Neuronal stem cell (in vitro differentiated cells): ENCODE measurements around the gene PTPN12.

Experiments
- DNase-seq: peaks from one replicate; pipeline ENCODE4 v3.0.0-alpha.2; 2013; ENCODE audit warnings: low spot score
- H2AFZ ChIP-seq: one replicate; pipeline ENCODE4 v1.6.1; 2013; ENCODE audit warnings: mild to moderate bottlenecking, low read length, inconsistent platforms
- H2AK5ac ChIP-seq: 2 replicates; pipeline ENCODE4 v1.6.1; 2013; ENCODE audit warnings: low read depth, mild to moderate bottlenecking, inconsistent platforms, low read length, moderate library complexity, mixed read lengths
- H2BK120ac ChIP-seq: 2 replicates; pipeline ENCODE4 v1.6.1; 2013; ENCODE audit warnings: low read depth, mild to moderate bottlenecking, inconsistent platforms, low read length, moderate library complexity, mixed read lengths
- H2BK12ac ChIP-seq: one replicate; pipeline ENCODE4 v1.6.1; 2013; ENCODE audit warnings: low read length, inconsistent platforms
- H2BK15ac ChIP-seq: 2 replicates; pipeline ENCODE4 v1.6.1; 2013; ENCODE audit warnings: mild to moderate bottlenecking, low read length, inconsistent platforms, mixed read lengths
- H2BK5ac ChIP-seq: one replicate; pipeline ENCODE4 v1.6.1; 2013; ENCODE audit warnings: inconsistent platforms, mild to moderate bottlenecking, low read length, moderate library complexity
- H3K14ac ChIP-seq: one replicate; pipeline ENCODE4 v1.6.1; 2013; ENCODE audit warnings: low read length, inconsistent platforms
- H3K18ac ChIP-seq: 2 replicates; pipeline ENCODE4 v1.6.1; 2013; ENCODE audit warnings: low read length, inconsistent platforms
- H3K23ac ChIP-seq: 2 replicates; pipeline ENCODE4 v1.6.1; 2013; ENCODE audit warnings: low read depth, mild to moderate bottlenecking, mixed read lengths, low read length, inconsistent platforms; ENCODE audit not compliant: poor library complexity
- H3K27ac ChIP-seq: replicated peaks from 3 replicates; pipeline ENCODE4 v1.5.1; 2013; ENCODE audit warnings: low read length, inconsistent platforms
- H3K27me3 ChIP-seq, 3 experiments: 2 replicates each; pipeline ENCODE4 v1.6.1; 2013; ENCODE audit warnings: low read length in 3 of 3, mild to moderate bottlenecking in 2 of 3, inconsistent platforms in 1 of 3, low read depth in 1 of 3, mixed read lengths in 1 of 3, moderate library complexity in 1 of 3; ENCODE audit not compliant: control insufficient read depth in 3 of 3, insufficient read depth in 3 of 3
- H3K36me3 ChIP-seq, 2 donors: replicated peaks in 1 of 2; 2 replicates each; pipeline ENCODE4 v1.6.1; 2013; ENCODE audit warnings: low read length in 2 of 2; ENCODE audit not compliant: control insufficient read depth in 2 of 2, insufficient read depth in 2 of 2
- H3K4ac ChIP-seq: 2 replicates; pipeline ENCODE4 v1.6.1; 2013; ENCODE audit warnings: inconsistent platforms, mild to moderate bottlenecking, low read length, moderate library complexity
- H3K4me1 ChIP-seq, 2 donors: 1 replicate in 1 of 2; 2 replicates in 1 of 2; pipeline ENCODE4 v1.6.1; 2013; ENCODE audit warnings: low read length in 2 of 2, low read depth in 1 of 2; ENCODE audit not compliant: control insufficient read depth in 2 of 2, insufficient read depth in 1 of 2
- H3K4me2 ChIP-seq: one replicate; pipeline ENCODE4 v1.6.1; 2013; ENCODE audit warnings: mild to moderate bottlenecking, low read length, inconsistent platforms; ENCODE audit not compliant: insufficient read depth, poor library complexity, severe bottlenecking
- H3K4me3 ChIP-seq, 2 donors: 2 replicates each; pipeline ENCODE4 v1.5.1; 2013; ENCODE audit warnings: low read length in 2 of 2, mild to moderate bottlenecking in 2 of 2, inconsistent platforms in 1 of 2, moderate library complexity in 1 of 2
- H3K79me1 ChIP-seq: one replicate; pipeline ENCODE4 v1.6.1; 2013; ENCODE audit warnings: low read depth, mild to moderate bottlenecking, inconsistent platforms, low read length, moderate library complexity
- H3K9ac ChIP-seq: one replicate; pipeline ENCODE4 v1.6.1; 2013; ENCODE audit warnings: mild to moderate bottlenecking, low read depth, low read length, inconsistent platforms; ENCODE audit not compliant: poor library complexity
- H3K9me3 ChIP-seq, 2 donors: replicated peaks in 1 of 2; 2 replicates each; pipeline versions ENCODE3 to v1.6.1; 2013; ENCODE audit warnings: low read length in 2 of 2, mild to moderate bottlenecking in 2 of 2, inconsistent platforms in 1 of 2, low read depth in 1 of 2, mixed read lengths in 1 of 2, moderate library complexity in 1 of 2; ENCODE audit not compliant: control insufficient read depth in 2 of 2, insufficient read depth in 1 of 2
- H4K8ac ChIP-seq: one replicate; pipeline ENCODE4 v1.6.1; 2013; ENCODE audit warnings: low read depth, mild to moderate bottlenecking, inconsistent platforms, low read length, moderate library complexity
- H4K91ac ChIP-seq: one replicate; pipeline ENCODE4 v1.6.1; 2013; ENCODE audit warnings: low read length, low read depth, mild to moderate bottlenecking, inconsistent platforms; ENCODE audit not compliant: poor library complexity
- WGBS, 2 donors: extraction: QIAGEN DNeasy Blood & Tissue Kit; methylation state at CpG; one replicate each; pipeline ENCODE4 v1.1.7; 2013; ENCODE audit warnings: missing lambda C conversion rate in 2 of 2, mixed read lengths in 1 of 2; ENCODE audit not compliant: insufficient read length in 2 of 2, insufficient replicate concordance in 1 of 2; ENCODE audit errors: extremely low coverage in 2 of 2; 5-methylcytosine and 5-hydroxymethylcytosine counted together

PTPN12 gene

DNA sequence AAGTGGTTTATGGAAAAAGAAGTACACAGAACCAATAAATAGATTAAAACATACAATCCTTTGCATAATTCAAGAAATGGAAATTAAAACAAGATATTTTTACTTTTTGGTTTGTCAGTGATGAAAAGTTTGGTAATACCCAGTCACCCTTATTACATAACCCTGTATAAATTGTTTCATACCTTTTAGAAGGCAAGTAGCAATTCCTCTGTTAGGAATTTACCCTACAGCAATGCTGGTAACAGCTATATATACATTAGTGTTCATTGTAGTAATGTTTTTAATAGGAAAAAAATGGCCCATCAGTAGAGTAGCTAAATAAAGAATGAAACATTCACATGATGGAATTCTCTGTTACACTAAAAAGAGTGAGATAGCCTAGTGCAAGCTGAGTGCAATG, 42.7 kb downstream of the PTPN12 start:
- Histone ChIP-seq H2BK15ac (no peak overlapping the region), H3K79me1 (peaks cover 5% of the 10 kb centered on the region), H2BK120ac (no peak overlapping the region), H3K27ac (no peak overlapping the region), H4K8ac (no peak overlapping the region), H3K14ac (no peak overlapping the region), H2AFZ (no peak overlapping the region), H2BK12ac (no peak overlapping the region), H3K36me3 (peaks cover 5 to 100% of the 10 kb centered on the region in 2 donors), H3K4me2 (no peak overlapping the region), H3K9ac (no peak overlapping the region), H3K4ac (no peak overlapping the region), H3K23ac (no peak overlapping the region), H3K9me3 (no peaks in the 10 kb centered on the region), H4K91ac (no peak overlapping the region), H2AK5ac (no peak overlapping the region), H3K27me3 (no peaks in the 10 kb centered on the region), H3K4me3 (no peak overlapping the region), H2BK5ac (no peak overlapping the region), H3K4me1 (no peaks in the 10 kb centered on the region), H3K18ac (no peak overlapping the region)
- DNase-seq, result no peak

DNA sequence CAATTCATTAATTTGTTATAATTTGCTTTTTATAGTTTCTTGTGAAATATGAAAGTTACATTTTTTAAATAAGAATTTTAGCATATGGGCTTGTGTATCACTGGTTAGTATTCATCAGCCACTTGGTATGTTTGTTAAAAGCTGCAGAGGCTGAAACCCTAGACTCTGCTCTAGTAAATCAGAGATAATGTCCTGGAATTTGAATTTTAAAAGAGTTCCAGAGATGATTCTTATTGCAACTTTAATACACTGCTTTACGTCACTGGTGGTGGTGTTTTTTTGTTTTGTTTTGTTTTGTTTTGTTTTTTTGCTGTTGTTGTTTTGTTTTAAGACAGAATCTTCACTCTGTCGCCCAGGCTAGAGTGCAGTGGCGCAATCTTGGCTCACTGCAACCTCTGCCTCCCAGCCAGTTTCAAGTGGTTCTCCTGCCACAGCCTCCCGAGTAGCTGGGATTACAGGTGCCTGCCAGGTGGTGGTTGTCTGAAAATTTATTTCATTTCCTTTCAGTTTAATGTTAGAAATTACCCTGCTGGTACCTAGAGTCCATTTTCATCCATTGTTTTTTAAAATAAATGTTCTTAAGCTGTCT, 43.8 kb downstream of the PTPN12 start:
- H4K8ac ChIP-seq, result no peak overlapping the region
- no peak overlapping the region for H2AFZ ChIP-seq
- H2BK12ac ChIP-seq, result no peak overlapping the region
- no peak overlapping the region for H4K91ac ChIP-seq
- DNase-seq, result no peak
- H3K27ac ChIP-seq, result no peak overlapping the region
- WGBS, 2 donors, result no CpG with 5 or more reads among the region's 4 CpGs
- H3K4me2 ChIP-seq, result no peak overlapping the region
- H3K18ac ChIP-seq, result no peak overlapping the region
- H3K4me1 ChIP-seq, result no peaks in the 10 kb centered on the region
- no peaks in the 10 kb centered on the region for H3K27me3 ChIP-seq
- H3K9me3 ChIP-seq, result no peaks in the 10 kb centered on the region
- H3K23ac ChIP-seq, result no peak overlapping the region
- H2BK5ac ChIP-seq, result no peak overlapping the region
- H2BK15ac ChIP-seq, result no peak overlapping the region
- no peak overlapping the region for H3K4me3 ChIP-seq
- H2AK5ac ChIP-seq, result no peak overlapping the region
- no peak overlapping the region for H2BK120ac ChIP-seq
- H3K14ac ChIP-seq, result no peak overlapping the region
- H3K36me3 ChIP-seq, result peaks cover 2 to 100% of the 10 kb centered on the region in 2 donors
- no peak overlapping the region for H3K4ac ChIP-seq
- peaks cover 2% of the 10 kb centered on the region for H3K79me1 ChIP-seq
- no peak overlapping the region for H3K9ac ChIP-seq

DNA sequence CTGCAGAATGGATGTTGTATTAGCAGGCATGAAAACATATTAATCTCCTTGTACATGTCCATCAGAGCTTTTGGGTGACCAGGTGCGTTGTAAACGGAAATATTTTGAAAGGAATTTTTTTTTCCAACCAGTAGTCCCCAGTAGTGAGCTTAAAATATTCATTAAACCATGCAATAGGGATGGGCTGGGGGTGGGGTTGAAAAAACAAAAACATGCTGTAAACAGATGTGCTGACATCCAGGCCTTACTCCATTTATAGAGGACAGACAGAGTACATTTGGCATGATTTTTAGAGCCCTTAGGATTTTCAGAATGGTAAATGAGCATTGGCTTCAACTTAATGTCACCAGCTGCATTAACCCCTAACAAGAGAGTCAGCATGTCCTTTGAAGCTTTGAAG, 50.2 kb downstream of the PTPN12 start:
- Histone ChIP-seq H3K79me1 (no peaks in the 10 kb centered on the region), H3K23ac (no peak overlapping the region), H3K4me3 (no peak overlapping the region), H4K91ac (no peak overlapping the region), H2BK120ac (no peak overlapping the region), H3K4ac (no peak overlapping the region), H4K8ac (no peak overlapping the region), H2BK15ac (no peak overlapping the region), H3K18ac (no peak overlapping the region), H2AK5ac (no peak overlapping the region), H2BK12ac (no peak overlapping the region), H3K36me3 (peaks cover 0 to 96% of the 10 kb centered on the region in 2 donors), H3K27ac (no peak overlapping the region), H3K9me3 (no peaks in the 10 kb centered on the region), H3K4me1 (no peaks in the 10 kb centered on the region), H2AFZ (no peak overlapping the region), H3K27me3 (no peaks in the 10 kb centered on the region), H3K4me2 (no peak overlapping the region), H3K14ac (no peak overlapping the region), H2BK5ac (no peak overlapping the region), H3K9ac (no peak overlapping the region)
- no peak for DNase-seq
- no CpG with 5 or more reads among the region's 2 CpGs for WGBS, 2 donors

DNA sequence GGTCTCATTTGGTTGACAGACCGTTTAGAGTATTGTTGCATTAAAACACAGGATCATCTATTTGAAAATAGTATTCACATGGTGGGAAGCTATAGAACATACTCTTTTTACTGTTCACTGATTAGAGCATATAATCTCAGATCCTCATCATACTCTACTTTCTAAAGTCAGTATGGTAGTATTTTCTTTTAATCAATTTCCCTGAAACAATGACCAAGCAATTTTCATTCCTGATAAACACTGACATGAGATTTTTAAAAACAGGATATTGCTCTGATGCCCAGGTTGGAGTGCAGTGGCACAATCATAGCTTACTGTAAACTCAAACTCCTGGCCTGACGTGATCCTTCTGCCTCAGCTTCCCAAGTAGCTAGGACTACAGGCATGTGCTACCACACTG, 63.9 kb downstream of the PTPN12 start:
- no peaks in the 10 kb centered on the region for H3K9me3 ChIP-seq
- H3K9ac ChIP-seq, result no peak overlapping the region
- no peak for DNase-seq
- H4K8ac ChIP-seq, result no peak overlapping the region
- peaks cover 2% of the 10 kb centered on the region for H3K79me1 ChIP-seq
- no peak overlapping the region for H4K91ac ChIP-seq
- H3K27ac ChIP-seq, result no peak overlapping the region
- no peak overlapping the region for H2BK120ac ChIP-seq
- no peak overlapping the region for H2BK12ac ChIP-seq
- no peak overlapping the region for H3K4me2 ChIP-seq
- no peak overlapping the region for H2AFZ ChIP-seq
- H3K36me3 ChIP-seq, result peaks cover 6 to 96% of the 10 kb centered on the region in 2 donors
- WGBS, 2 donors, result no CpG with 5 or more reads among the region's 2 CpGs
- no peaks in the 10 kb centered on the region for H3K4me1 ChIP-seq
- no peak overlapping the region for H3K4me3 ChIP-seq
- H3K18ac ChIP-seq, result no peak overlapping the region
- H3K14ac ChIP-seq, result no peak overlapping the region
- no peak overlapping the region for H3K4ac ChIP-seq
- H2BK5ac ChIP-seq, result no peak overlapping the region
- no peaks in the 10 kb centered on the region for H3K27me3 ChIP-seq
- H2BK15ac ChIP-seq, result no peak overlapping the region
- H3K23ac ChIP-seq, result no peak overlapping the region
- no peak overlapping the region for H2AK5ac ChIP-seq
